ENCODE data around the gene GP9. TPM values are rescaled to one million over a fixed set of nuclear protein-coding genes. Genes with fewer than 3 reads are reported as not detected.
A peak's percentile ranks its signal among the peaks of the same experiment; 100 is the strongest.

Gene GP9
- total RNA-seq, 1 experiment from 2014 or later = not detected

- intact Hi-C loops (cut with micrococcal nuclease; ENCODE audit: unreplicated experiment) = no loop called here
- BruUV-seq (replicated peaks) = no TSS peak
- Mint-ChIP-seq H3K4me3 (ENCODE audit: low read depth, unreplicated experiment) (no peak overlapping the region), H3K4me1 (ENCODE audit: low read depth, unreplicated experiment) (no peaks in the 10 kb centered on the region), H3K36me3 (ENCODE audit: insufficient read depth, unreplicated experiment) (no peaks in the 10 kb centered on the region), H3K9me3 (ENCODE audit: low read depth, unreplicated experiment) (no peaks in the 10 kb centered on the region), H3K27me3 (ENCODE audit: unreplicated experiment) (peaks cover 39% of the 10 kb centered on the region), H3K27ac (ENCODE audit: unreplicated experiment) (no peak overlapping the region)
- CTCF ChIA-PET = interaction anchor here (1.1 kb wide), 1 partner anchor 20 kb away, joined by 3 read pairs; no protein-coding TSS in a partner anchor
- TF ChIP-seq CTCF (IDR thresholded peaks at IDR 0.05; ENCODE audit: unreplicated experiment) = no peak
- no peak for DNase-seq
These were observed 27.4 kb upstream of the GP9 start for GRCh38 chr3:129033151-129033550.

GRCh38 chr3:129033633-129034321 is 26.8 kb upstream of the GP9 start:
- intact Hi-C loops (cut with micrococcal nuclease; ENCODE audit: unreplicated experiment) = no loop called here
- no peaks in the 10 kb centered on the region for H3K9me3 Mint-ChIP-seq (ENCODE audit: low read depth, unreplicated experiment)
- CTCF ChIA-PET = interaction anchor here (1.1 kb wide), 1 partner anchor 19 kb away, joined by 3 read pairs; no protein-coding TSS in a partner anchor
- no peak overlapping the region for H3K27ac Mint-ChIP-seq (ENCODE audit: unreplicated experiment)
- peaks cover 42% of the 10 kb centered on the region for H3K27me3 Mint-ChIP-seq (ENCODE audit: unreplicated experiment)
- no peak for TF ChIP-seq CTCF (IDR thresholded peaks at IDR 0.05; ENCODE audit: unreplicated experiment)
- no peaks in the 10 kb centered on the region for H3K4me1 Mint-ChIP-seq (ENCODE audit: low read depth, unreplicated experiment)
- BruUV-seq (replicated peaks) = no TSS peak
- H3K36me3 Mint-ChIP-seq (ENCODE audit: insufficient read depth, unreplicated experiment) = no peaks in the 10 kb centered on the region
- no peak overlapping the region for H3K4me3 Mint-ChIP-seq (ENCODE audit: low read depth, unreplicated experiment)
- DNase-seq = no peak

GRCh38 chr3:129034642-129035041 is 25.9 kb upstream of the GP9 start:
- DNase-seq = peak; percentile 45
- no peaks in the 10 kb centered on the region for H3K9me3 Mint-ChIP-seq (ENCODE audit: low read depth, unreplicated experiment)
- intact Hi-C loops (cut with micrococcal nuclease; ENCODE audit: unreplicated experiment) = no loop called here
- H3K27me3 Mint-ChIP-seq (ENCODE audit: unreplicated experiment) = peaks cover 51% of the 10 kb centered on the region
- no TSS peak for BruUV-seq (replicated peaks)
- no peaks in the 10 kb centered on the region for H3K36me3 Mint-ChIP-seq (ENCODE audit: insufficient read depth, unreplicated experiment)
- TF ChIP-seq CTCF (IDR thresholded peaks at IDR 0.05; ENCODE audit: unreplicated experiment) = no peak
- H3K4me1 Mint-ChIP-seq (ENCODE audit: low read depth, unreplicated experiment) = peaks cover 4% of the 10 kb centered on the region
- H3K4me3 Mint-ChIP-seq (ENCODE audit: low read depth, unreplicated experiment) = no peak overlapping the region
- CTCF ChIA-PET = no interaction called here
- no peak overlapping the region for H3K27ac Mint-ChIP-seq (ENCODE audit: unreplicated experiment)

GRCh38 chr3:129035360-129036221 is 25.0 kb upstream of the GP9 start:
- no peak for DNase-seq
- CTCF ChIA-PET = no interaction called here
- BruUV-seq (replicated peaks) = no TSS peak
- intact Hi-C loops (cut with micrococcal nuclease; ENCODE audit: unreplicated experiment) = no loop called here
- no peak for TF ChIP-seq CTCF (IDR thresholded peaks at IDR 0.05; ENCODE audit: unreplicated experiment)
- peaks cover 8% of the 10 kb centered on the region for H3K4me1 Mint-ChIP-seq (ENCODE audit: low read depth, unreplicated experiment)
- no peaks in the 10 kb centered on the region for H3K36me3 Mint-ChIP-seq (ENCODE audit: insufficient read depth, unreplicated experiment)
- H3K9me3 Mint-ChIP-seq (ENCODE audit: low read depth, unreplicated experiment) = no peaks in the 10 kb centered on the region
- peaks cover 60% of the 10 kb centered on the region for H3K27me3 Mint-ChIP-seq (ENCODE audit: unreplicated experiment)
- no peak overlapping the region for H3K27ac Mint-ChIP-seq (ENCODE audit: unreplicated experiment)
- H3K4me3 Mint-ChIP-seq (ENCODE audit: low read depth, unreplicated experiment) = no peak overlapping the region
